A549 (cell line): ENCODE results near the gene XRCC4.

Source experiments
- CEBPB ChIP-seq, 2 experiments: fragments of >200 bp in 1 of 2; sonication (Bioruptor Twin) in 1 of 2; formaldehyde crosslinking in 1 of 2; IDR thresholded peaks; 2 replicates each; pipeline ENCODE4 v1.6.1; 2012 to 2016
- EP300 ChIP-seq, 2 experiments: fragments of >200 bp; sonication (Bioruptor Twin); formaldehyde crosslinking; IDR thresholded peaks; 2 replicates in 1 of 2; 3 replicates in 1 of 2; pipeline ENCODE4 v1.6.1; 2016 to 2017
- MAX ChIP-seq: IDR thresholded peaks from 2 replicates; pipeline ENCODE4 v1.6.1; 2012
- POLR2A ChIP-seq: IDR thresholded peaks from 2 replicates; pipeline ENCODE4 v1.6.1; 2012; ENCODE audit warnings: mild to moderate bottlenecking, low read length
- TF ChIP-seq, protein P1 (sequence below): fragments of >200 bp; sonication (Bioruptor Twin); formaldehyde crosslinking; IDR thresholded peaks from 3 replicates; pipeline ENCODE4 v1.5.1; 2016

- TF ChIP-seq POLR2A (no peak), MAX (no peak), EP300 (IDR thresholded peaks at IDR 0.05) (no peak), CEBPB (IDR thresholded peaks at IDR 0.05) (no peak)
- TF ChIP-seq, protein P1, sequence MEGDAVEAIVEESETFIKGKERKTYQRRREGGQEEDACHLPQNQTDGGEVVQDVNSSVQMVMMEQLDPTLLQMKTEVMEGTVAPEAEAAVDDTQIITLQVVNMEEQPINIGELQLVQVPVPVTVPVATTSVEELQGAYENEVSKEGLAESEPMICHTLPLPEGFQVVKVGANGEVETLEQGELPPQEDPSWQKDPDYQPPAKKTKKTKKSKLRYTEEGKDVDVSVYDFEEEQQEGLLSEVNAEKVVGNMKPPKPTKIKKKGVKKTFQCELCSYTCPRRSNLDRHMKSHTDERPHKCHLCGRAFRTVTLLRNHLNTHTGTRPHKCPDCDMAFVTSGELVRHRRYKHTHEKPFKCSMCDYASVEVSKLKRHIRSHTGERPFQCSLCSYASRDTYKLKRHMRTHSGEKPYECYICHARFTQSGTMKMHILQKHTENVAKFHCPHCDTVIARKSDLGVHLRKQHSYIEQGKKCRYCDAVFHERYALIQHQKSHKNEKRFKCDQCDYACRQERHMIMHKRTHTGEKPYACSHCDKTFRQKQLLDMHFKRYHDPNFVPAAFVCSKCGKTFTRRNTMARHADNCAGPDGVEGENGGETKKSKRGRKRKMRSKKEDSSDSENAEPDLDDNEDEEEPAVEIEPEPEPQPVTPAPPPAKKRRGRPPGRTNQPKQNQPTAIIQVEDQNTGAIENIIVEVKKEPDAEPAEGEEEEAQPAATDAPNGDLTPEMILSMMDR: no peak
Measured at GRCh38 chr5:83118976-83119375, 41.6 kb downstream of the XRCC4 start.
